ENCODE results near the gene SMYD3. TPM values are rescaled to one million over a fixed set of nuclear protein-coding genes. Genes with fewer than 3 reads are reported as not detected.
"Not testable (repeated sequence)": the region's sequence is repeated elsewhere in the genome, so short reads cannot be mapped to it uniquely, and the experiment has no call there.

SMYD3 gene
- total RNA-seq, 1 donor from 2014 or later: 23.5 TPM

DNA sequence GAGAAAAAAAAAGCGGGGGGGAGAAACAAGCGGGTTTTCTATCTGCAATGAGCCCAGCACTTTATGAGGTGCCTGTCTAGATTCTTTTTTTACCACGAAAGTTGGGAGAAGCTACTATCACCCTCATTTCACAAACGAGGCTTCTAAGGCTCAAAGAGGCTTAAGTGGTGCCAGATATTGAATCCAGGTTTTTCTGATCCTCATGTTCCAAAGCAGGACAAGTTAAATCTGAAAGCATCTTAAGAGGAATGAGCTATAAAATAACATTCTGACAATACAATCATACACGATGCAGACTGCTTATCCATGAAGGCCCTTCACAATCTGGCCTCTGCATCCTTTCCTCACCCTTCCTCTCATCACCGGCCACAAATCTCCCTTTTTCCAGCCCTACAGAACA is 549.1 kb downstream of the SMYD3 start:
- Histone ChIP-seq H3K4me3 (ENCODE audit: low read length in 3 of 3) (no peak overlapping the region), H3K9ac (ENCODE audit: low read depth in 1 of 3, low read length in 3 of 3) (no peak overlapping the region), H3K27ac (ENCODE audit: low read depth, low read length) (no peak overlapping the region), H3K27me3 (ENCODE audit: control insufficient read depth in 3 of 3, insufficient read depth in 3 of 3, low read length in 3 of 3) (no peaks in the 10 kb centered on the region), H3K36me3 (ENCODE audit: control insufficient read depth in 3 of 3, insufficient read depth in 3 of 3, low read length in 3 of 3) (no peaks in the 10 kb centered on the region), H3K4me1 (ENCODE audit: control insufficient read depth in 3 of 3, insufficient read depth in 3 of 3, low read length in 3 of 3) (peaks cover 0 to 7% (median 4%) of the 10 kb centered on the region in 3 donors), H3K9me3 (ENCODE audit: control insufficient read depth in 3 of 3, low read length in 3 of 3) (no peaks in the 10 kb centered on the region)

DNA sequence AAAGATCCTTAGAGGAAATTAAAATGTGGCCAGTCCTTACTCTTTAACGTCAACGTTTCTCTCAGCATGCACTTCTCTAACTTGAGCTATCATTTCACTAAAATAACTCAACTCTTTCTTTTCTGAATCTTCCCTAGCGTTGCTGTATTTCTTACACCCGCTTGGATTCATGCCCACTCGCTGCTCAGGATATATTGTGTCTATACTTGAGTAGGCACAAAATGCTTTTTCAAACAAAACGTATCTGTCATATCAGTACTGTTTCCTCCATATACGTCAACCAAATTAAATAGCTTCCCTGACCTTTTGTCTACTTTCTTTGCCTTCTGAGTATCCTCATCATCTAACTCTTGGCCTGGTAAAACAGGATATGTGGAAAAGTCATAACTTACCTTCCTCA is 549.7 kb downstream of the SMYD3 start:
- Histone ChIP-seq H3K4me1 (ENCODE audit: control insufficient read depth in 3 of 3, insufficient read depth in 3 of 3, low read length in 3 of 3) (peaks cover 0 to 7% (median 4%) of the 10 kb centered on the region in 3 donors), H3K27me3 (ENCODE audit: control insufficient read depth in 3 of 3, insufficient read depth in 3 of 3, low read length in 3 of 3) (no peaks in the 10 kb centered on the region), H3K27ac (ENCODE audit: low read depth, low read length) (no peak overlapping the region), H3K9ac (ENCODE audit: low read depth in 1 of 3, low read length in 3 of 3) (no peak overlapping the region), H3K36me3 (ENCODE audit: control insufficient read depth in 3 of 3, insufficient read depth in 3 of 3, low read length in 3 of 3) (no peaks in the 10 kb centered on the region), H3K4me3 (ENCODE audit: low read length in 3 of 3) (no peak overlapping the region), H3K9me3 (ENCODE audit: control insufficient read depth in 3 of 3, low read length in 3 of 3) (no peaks in the 10 kb centered on the region)

GRCh38 chr1:245956225-245956624 is 550.9 kb downstream of the SMYD3 start:
- Histone ChIP-seq H3K9me3 (ENCODE audit: control insufficient read depth in 3 of 3, low read length in 3 of 3) (no peaks in the 10 kb centered on the region), H3K4me1 (ENCODE audit: control insufficient read depth in 3 of 3, insufficient read depth in 3 of 3, low read length in 3 of 3) (peaks cover 0 to 7% (median 4%) of the 10 kb centered on the region in 3 donors), H3K27me3 (ENCODE audit: control insufficient read depth in 3 of 3, insufficient read depth in 3 of 3, low read length in 3 of 3) (no peaks in the 10 kb centered on the region), H3K4me3 (ENCODE audit: low read length in 3 of 3) (no peak overlapping the region), H3K27ac (ENCODE audit: low read depth, low read length) (no peak overlapping the region), H3K36me3 (ENCODE audit: control insufficient read depth in 3 of 3, insufficient read depth in 3 of 3, low read length in 3 of 3) (no peaks in the 10 kb centered on the region), H3K9ac (ENCODE audit: low read depth in 1 of 3, low read length in 3 of 3) (no peak overlapping the region)

DNA sequence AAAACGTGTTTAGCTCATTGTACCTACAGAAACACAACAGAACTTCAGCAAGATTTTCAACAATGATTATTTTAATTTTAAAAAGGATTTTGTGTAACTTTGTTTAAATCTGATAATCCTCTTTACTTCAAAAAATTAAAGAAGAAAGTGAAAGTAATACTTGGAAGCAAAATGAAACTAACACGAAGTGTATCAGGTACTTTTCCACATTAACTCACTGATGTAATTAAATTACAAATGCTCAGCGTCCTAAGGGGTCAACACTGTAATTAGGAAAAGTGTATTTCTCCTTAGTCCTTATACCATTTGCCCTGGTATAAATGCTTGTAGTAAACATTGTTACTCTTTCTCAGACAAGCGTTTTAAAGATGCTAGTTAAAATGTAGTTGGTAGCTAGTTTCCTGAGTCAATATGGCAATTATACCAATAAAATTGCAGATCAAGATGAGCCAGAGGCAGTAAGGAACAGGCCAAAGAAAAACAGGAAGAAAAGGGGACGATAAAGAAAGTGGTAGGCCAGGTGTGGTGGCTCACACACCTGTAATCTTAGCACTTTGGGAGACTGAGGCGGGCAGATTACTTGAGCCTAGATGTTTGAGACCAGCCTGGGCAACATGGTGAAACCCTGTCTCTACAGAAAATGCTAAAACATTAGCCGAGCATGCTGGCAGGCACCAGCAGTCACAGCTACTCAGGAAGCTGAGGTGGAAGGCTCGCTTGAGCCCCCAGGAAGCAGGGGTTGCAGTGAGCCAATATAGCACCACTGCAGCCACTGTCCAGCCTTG is 553.0 kb downstream of the SMYD3 start:
- Histone ChIP-seq H3K4me3 (ENCODE audit: low read length in 3 of 3) (peak overlapping the region; percentile 29 to 59 (median 37)), H3K9me3 (ENCODE audit: control insufficient read depth in 3 of 3, low read length in 3 of 3) (no peaks in the 10 kb centered on the region), H3K27me3 (ENCODE audit: control insufficient read depth in 3 of 3, insufficient read depth in 3 of 3, low read length in 3 of 3) (no peaks in the 10 kb centered on the region), H3K9ac (ENCODE audit: low read depth in 1 of 3, low read length in 3 of 3) (peak overlapping the region; percentile 26 to 61 (median 37)), H3K27ac (ENCODE audit: low read depth, low read length) (peak overlapping the region; percentile 68), H3K4me1 (ENCODE audit: control insufficient read depth in 3 of 3, insufficient read depth in 3 of 3, low read length in 3 of 3) (peaks cover 0 to 13% (median 8%) of the 10 kb centered on the region in 3 donors), H3K36me3 (ENCODE audit: control insufficient read depth in 3 of 3, insufficient read depth in 3 of 3, low read length in 3 of 3) (no peaks in the 10 kb centered on the region)

DNA sequence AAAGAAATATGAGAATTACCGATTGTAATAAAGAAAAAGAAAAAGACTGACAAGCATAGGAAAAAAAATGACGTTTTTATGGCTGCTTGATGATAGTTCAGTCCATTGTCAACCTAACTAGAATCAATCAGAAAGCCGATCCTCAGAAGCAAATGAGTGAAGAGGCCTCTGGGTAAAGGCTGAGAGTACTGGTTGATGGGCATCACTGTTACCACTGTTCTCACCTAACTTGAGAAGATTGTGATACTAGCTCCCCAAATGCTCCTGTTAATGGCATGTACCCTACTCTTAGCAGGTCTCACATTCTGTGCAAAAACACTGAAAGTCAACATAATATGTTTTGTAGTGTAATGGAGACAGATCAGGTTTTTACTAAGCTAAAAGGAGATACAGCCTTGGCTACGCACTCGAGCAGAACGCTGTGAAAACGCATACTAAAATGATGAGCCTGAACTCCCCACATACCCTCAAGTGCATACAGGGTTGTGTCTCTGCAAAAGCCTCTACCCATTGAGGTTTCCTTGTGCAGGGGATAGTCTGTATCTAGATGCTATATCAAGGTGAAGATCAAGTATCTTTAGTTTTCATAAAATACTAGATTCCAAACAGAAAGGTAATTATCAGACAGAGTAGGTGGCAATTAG is 554.6 kb downstream of the SMYD3 start:
- Histone ChIP-seq H3K36me3 (ENCODE audit: control insufficient read depth in 3 of 3, insufficient read depth in 3 of 3, low read length in 3 of 3) (no peaks in the 10 kb centered on the region), H3K9me3 (ENCODE audit: control insufficient read depth in 3 of 3, low read length in 3 of 3) (peaks cover 0 to 2% (median 0%) of the 10 kb centered on the region in 3 donors), H3K4me3 (ENCODE audit: low read length in 3 of 3) (no peak overlapping the region), H3K4me1 (ENCODE audit: control insufficient read depth in 3 of 3, insufficient read depth in 3 of 3, low read length in 3 of 3) (peaks cover 0 to 13% (median 8%) of the 10 kb centered on the region in 3 donors), H3K27me3 (ENCODE audit: control insufficient read depth in 3 of 3, insufficient read depth in 3 of 3, low read length in 3 of 3) (no peaks in the 10 kb centered on the region), H3K9ac (ENCODE audit: low read depth in 1 of 3, low read length in 3 of 3) (no peak overlapping the region), H3K27ac (ENCODE audit: low read depth, low read length) (no peak overlapping the region)

DNA sequence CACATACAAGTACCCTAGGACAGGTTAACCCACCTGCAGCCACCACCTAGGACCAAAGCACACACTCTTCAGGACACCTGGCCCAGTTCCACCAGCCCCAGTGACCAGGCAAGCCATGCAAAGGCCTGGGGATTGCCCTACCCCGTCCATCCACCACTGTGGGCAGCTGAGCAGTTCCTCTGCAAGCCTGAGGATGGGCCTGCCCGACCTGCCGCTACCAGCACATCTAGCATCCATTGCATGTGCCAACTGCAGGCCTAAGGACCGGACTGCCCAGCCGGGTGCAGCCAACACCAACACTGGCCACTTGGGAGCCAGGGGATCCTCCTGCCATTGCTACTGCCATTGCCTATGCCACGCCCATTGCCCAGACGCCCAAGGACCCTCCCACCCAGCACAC is 558.3 kb downstream of the SMYD3 start:
- Histone ChIP-seq H3K36me3 (ENCODE audit: control insufficient read depth in 3 of 3, insufficient read depth in 3 of 3, low read length in 3 of 3) (no peaks in the 10 kb centered on the region), H3K9me3 (ENCODE audit: control insufficient read depth in 3 of 3, low read length in 3 of 3) (peaks cover 0 to 2% (median 0%) of the 10 kb centered on the region in 3 donors), H3K27ac (ENCODE audit: low read depth, low read length) (no peak overlapping the region), H3K4me1 (ENCODE audit: control insufficient read depth in 3 of 3, insufficient read depth in 3 of 3, low read length in 3 of 3) (peaks cover 0 to 7% (median 3%) of the 10 kb centered on the region in 3 donors), H3K9ac (ENCODE audit: low read depth in 1 of 3, low read length in 3 of 3) (no peak overlapping the region), H3K4me3 (ENCODE audit: low read length in 3 of 3) (no peak overlapping the region), H3K27me3 (ENCODE audit: control insufficient read depth in 3 of 3, insufficient read depth in 3 of 3, low read length in 3 of 3) (no peaks in the 10 kb centered on the region)

GRCh38 chr1:245946905-245947304 is 560.2 kb downstream of the SMYD3 start:
- no peak overlapping the region for H3K4me3 ChIP-seq (ENCODE audit: low read length in 3 of 3)

GRCh38 chr1:245945136-245945535 is 561.9 kb downstream of the SMYD3 start:
- H3K27ac ChIP-seq (ENCODE audit: low read depth, low read length); H3K4me1 ChIP-seq (ENCODE audit: control insufficient read depth in 3 of 3, insufficient read depth in 3 of 3, low read length in 3 of 3); H3K9me3 ChIP-seq (ENCODE audit: control insufficient read depth in 3 of 3, low read length in 3 of 3); H3K4me3 ChIP-seq (ENCODE audit: low read length in 3 of 3); H3K27me3 ChIP-seq (ENCODE audit: control insufficient read depth in 3 of 3, insufficient read depth in 3 of 3, low read length in 3 of 3); H3K9ac ChIP-seq (ENCODE audit: low read depth in 1 of 3, low read length in 3 of 3); H3K36me3 ChIP-seq (ENCODE audit: control insufficient read depth in 3 of 3, insufficient read depth in 3 of 3, low read length in 3 of 3): not testable (repeated sequence)

More at GRCh38 chr1:245946905-245947304, 560.2 kb downstream of the SMYD3 start:
- Histone ChIP-seq H3K4me1 (ENCODE audit: control insufficient read depth in 3 of 3, insufficient read depth in 3 of 3, low read length in 3 of 3) (peaks cover 0 to 7% (median 3%) of the 10 kb centered on the region in 3 donors), H3K36me3 (ENCODE audit: control insufficient read depth in 3 of 3, insufficient read depth in 3 of 3, low read length in 3 of 3) (no peaks in the 10 kb centered on the region), H3K27ac (ENCODE audit: low read depth, low read length) (no peak overlapping the region), H3K9ac (ENCODE audit: low read depth in 1 of 3, low read length in 3 of 3) (no peak overlapping the region), H3K9me3 (ENCODE audit: control insufficient read depth in 3 of 3, low read length in 3 of 3) (peaks cover 0 to 2% (median 0%) of the 10 kb centered on the region in 3 donors), H3K27me3 (ENCODE audit: control insufficient read depth in 3 of 3, insufficient read depth in 3 of 3, low read length in 3 of 3) (no peaks in the 10 kb centered on the region)

GRCh38 chr1:245942856-245943255 is 564.2 kb downstream of the SMYD3 start:
- no peaks in the 10 kb centered on the region for H3K36me3 ChIP-seq (ENCODE audit: control insufficient read depth in 3 of 3, insufficient read depth in 3 of 3, low read length in 3 of 3)
- no peak overlapping the region for H3K27ac ChIP-seq (ENCODE audit: low read depth, low read length)
- no peaks in the 10 kb centered on the region for H3K27me3 ChIP-seq (ENCODE audit: control insufficient read depth in 3 of 3, insufficient read depth in 3 of 3, low read length in 3 of 3)
- no peaks in the 10 kb centered on the region for H3K4me1 ChIP-seq (ENCODE audit: control insufficient read depth in 3 of 3, insufficient read depth in 3 of 3, low read length in 3 of 3)
- no peak overlapping the region for H3K9ac ChIP-seq (ENCODE audit: low read depth in 1 of 3, low read length in 3 of 3)
- no peak overlapping the region for H3K4me3 ChIP-seq (ENCODE audit: low read length in 3 of 3)
- no peaks in the 10 kb centered on the region for H3K9me3 ChIP-seq (ENCODE audit: control insufficient read depth in 3 of 3, low read length in 3 of 3)

DNA sequence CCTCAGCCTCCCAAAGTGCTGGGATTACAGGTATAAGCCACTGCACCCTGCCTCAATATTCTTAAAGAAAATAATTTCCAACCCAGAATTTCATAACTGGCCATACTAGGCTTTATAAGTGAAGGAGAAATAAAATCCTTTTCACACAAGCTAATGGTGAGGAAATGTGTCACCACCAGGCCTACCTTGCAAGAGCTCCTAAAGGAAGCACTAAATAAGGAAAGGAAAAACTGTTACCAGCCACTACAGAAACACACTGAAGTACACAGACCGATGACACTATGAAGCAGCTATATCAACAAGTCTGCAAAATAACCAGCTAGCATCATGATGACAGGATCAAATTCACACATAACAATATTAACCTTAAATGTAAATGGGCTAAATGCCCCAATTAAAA is 565.3 kb downstream of the SMYD3 start:
- H3K9me3 ChIP-seq (ENCODE audit: control insufficient read depth in 3 of 3, low read length in 3 of 3); H3K36me3 ChIP-seq (ENCODE audit: control insufficient read depth in 3 of 3, insufficient read depth in 3 of 3, low read length in 3 of 3); H3K27me3 ChIP-seq (ENCODE audit: control insufficient read depth in 3 of 3, insufficient read depth in 3 of 3, low read length in 3 of 3); H3K4me1 ChIP-seq (ENCODE audit: control insufficient read depth in 3 of 3, insufficient read depth in 3 of 3, low read length in 3 of 3); H3K9ac ChIP-seq (ENCODE audit: low read depth in 1 of 3, low read length in 3 of 3); H3K4me3 ChIP-seq (ENCODE audit: low read length in 3 of 3); H3K27ac ChIP-seq (ENCODE audit: low read depth, low read length): not testable (repeated sequence)

Data from skeletal muscle tissue (tissue), 4 donors.